ENCODE measurements around the gene GRK6. TPM values are rescaled to one million over a fixed set of nuclear protein-coding genes. Genes with fewer than 3 reads are reported as not detected.
A peak's percentile ranks its signal among the peaks of the same experiment; 100 is the strongest.
"Not testable (repeated sequence)": the region's sequence is repeated elsewhere in the genome, so short reads cannot be mapped to it uniquely, and the experiment has no call there.

The GRK6 gene
- total and polyA plus RNA-seq, 2 experiments from 2014 or later = 39.6 to 62.1 TPM

DNA sequence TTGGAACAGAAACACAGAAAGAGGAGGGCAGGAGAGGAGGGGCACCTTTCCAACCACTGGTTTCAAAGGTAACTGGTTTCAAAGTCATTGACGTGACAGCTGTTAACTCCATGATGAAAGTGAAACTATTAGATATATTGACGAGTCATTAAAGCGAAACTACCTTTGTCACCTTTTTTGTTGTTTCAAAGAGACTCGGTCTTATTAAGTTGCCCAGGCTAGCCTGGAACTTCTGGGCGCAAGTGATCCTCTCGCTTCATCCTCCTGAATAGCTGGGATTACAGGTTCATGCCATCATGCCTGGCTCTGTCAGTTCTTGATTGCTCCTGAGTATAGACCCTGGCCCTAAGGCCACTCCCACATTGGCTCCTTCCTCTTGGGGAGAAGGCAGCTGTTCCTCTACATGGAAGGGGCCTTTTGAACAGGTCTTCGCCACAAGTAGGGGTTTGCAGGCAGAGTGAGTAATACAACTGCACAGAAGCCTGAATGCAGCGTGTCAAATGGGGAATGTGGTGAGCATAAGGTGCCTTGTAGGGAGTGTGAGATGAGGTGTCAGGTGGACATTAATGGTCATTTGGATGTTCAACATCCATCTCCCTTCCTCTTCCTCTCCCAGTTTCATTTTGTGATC lies 13.8 kb upstream of the GRK6 start:
- H3K27ac ChIP-seq = no peak overlapping the region
- H3K4me3 ChIP-seq = no peak overlapping the region
- H3K27me3 ChIP-seq = peaks cover 17% of the 10 kb centered on the region
- no peaks in the 10 kb centered on the region for H3K36me3 ChIP-seq
- no peak for DNase-seq (ENCODE audit: low read depth in 1 of 2, low spot score in 1 of 2)
- TF ChIP-seq, protein P1, sequence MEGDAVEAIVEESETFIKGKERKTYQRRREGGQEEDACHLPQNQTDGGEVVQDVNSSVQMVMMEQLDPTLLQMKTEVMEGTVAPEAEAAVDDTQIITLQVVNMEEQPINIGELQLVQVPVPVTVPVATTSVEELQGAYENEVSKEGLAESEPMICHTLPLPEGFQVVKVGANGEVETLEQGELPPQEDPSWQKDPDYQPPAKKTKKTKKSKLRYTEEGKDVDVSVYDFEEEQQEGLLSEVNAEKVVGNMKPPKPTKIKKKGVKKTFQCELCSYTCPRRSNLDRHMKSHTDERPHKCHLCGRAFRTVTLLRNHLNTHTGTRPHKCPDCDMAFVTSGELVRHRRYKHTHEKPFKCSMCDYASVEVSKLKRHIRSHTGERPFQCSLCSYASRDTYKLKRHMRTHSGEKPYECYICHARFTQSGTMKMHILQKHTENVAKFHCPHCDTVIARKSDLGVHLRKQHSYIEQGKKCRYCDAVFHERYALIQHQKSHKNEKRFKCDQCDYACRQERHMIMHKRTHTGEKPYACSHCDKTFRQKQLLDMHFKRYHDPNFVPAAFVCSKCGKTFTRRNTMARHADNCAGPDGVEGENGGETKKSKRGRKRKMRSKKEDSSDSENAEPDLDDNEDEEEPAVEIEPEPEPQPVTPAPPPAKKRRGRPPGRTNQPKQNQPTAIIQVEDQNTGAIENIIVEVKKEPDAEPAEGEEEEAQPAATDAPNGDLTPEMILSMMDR (IDR thresholded peaks at IDR 0.05; ENCODE audit: low read depth, low read length) = no peak
- no peaks in the 10 kb centered on the region for H3K9me3 ChIP-seq (ENCODE audit: low read depth)
- no peaks in the 10 kb centered on the region for H3K4me1 ChIP-seq (ENCODE audit: low read depth)

- H3K9me3 ChIP-seq (ENCODE audit: low read depth) = no peaks in the 10 kb centered on the region
- no peaks in the 10 kb centered on the region for H3K36me3 ChIP-seq
- TF ChIP-seq, protein P1 (IDR thresholded peaks at IDR 0.05; ENCODE audit: low read depth, low read length) = no peak
- H3K4me1 ChIP-seq (ENCODE audit: low read depth) = no peaks in the 10 kb centered on the region
- H3K4me3 ChIP-seq = no peak overlapping the region
- no peak for DNase-seq (ENCODE audit: low read depth in 1 of 2, low spot score in 1 of 2)
- H3K27ac ChIP-seq = no peak overlapping the region
- H3K27me3 ChIP-seq = peaks cover 1% of the 10 kb centered on the region
Observed at GRCh38 chr5:177414481-177414880, 12.0 kb upstream of the GRK6 start.

DNA sequence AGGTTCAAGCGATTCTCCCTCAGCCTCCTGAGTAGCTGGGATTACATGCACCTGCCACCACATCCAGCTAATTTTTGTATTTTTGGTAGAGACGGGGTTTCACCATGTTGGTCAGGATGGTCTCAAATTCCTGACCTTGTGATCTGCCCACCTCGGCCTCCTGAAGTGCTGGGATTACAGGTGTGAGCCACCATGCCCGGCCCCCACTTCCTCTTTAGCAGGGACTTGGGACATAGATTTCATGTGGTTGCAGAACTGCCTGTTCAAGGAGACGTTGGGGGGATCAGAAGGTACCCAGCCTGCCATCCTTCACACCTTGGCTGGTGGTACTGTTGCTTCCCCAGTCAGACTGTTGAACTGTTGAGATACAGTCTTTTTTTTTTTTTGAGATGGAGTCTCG lies 9.4 kb upstream of the GRK6 start:
- not testable (repeated sequence) for H3K36me3 ChIP-seq; H3K4me1 ChIP-seq (ENCODE audit: low read depth); H3K4me3 ChIP-seq; H3K27ac ChIP-seq; H3K27me3 ChIP-seq; DNase-seq (ENCODE audit: low read depth in 1 of 2, low spot score in 1 of 2); H3K9me3 ChIP-seq (ENCODE audit: low read depth)

DNA sequence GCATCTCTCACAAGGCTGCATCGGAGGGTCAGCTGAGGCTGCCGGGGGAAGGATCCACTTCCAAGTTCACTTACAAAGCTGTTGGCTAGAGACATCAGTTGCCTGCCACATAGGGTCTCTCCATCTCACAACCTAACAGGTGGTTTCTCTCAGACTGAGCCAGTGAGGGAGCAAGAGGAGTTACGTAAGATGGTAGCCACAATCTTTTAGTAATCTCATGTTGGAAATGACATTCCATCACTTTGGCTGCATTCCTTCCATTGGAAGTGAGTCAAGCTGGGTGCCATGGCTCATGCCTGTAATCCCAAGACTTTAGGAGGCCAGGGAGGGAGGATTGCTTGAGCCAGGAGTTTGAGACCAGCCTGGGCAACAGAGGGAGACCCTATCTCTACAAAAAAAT lies 7.4 kb upstream of the GRK6 start:
- H3K4me3 ChIP-seq = no peak overlapping the region
- no peak overlapping the region for H3K27ac ChIP-seq

GRCh38 chr5:177420472-177420871 lies 6.0 kb upstream of the GRK6 start:
- not testable (repeated sequence) for H3K27ac ChIP-seq; H3K9me3 ChIP-seq (ENCODE audit: low read depth); H3K4me3 ChIP-seq; DNase-seq (ENCODE audit: low read depth in 1 of 2, low spot score in 1 of 2); H3K4me1 ChIP-seq (ENCODE audit: low read depth); H3K36me3 ChIP-seq; H3K27me3 ChIP-seq

More for the DNA sequence above, 7.4 kb upstream of the GRK6 start:
- no peaks in the 10 kb centered on the region for H3K4me1 ChIP-seq (ENCODE audit: low read depth)
- H3K36me3 ChIP-seq = no peaks in the 10 kb centered on the region
- H3K9me3 ChIP-seq (ENCODE audit: low read depth) = no peaks in the 10 kb centered on the region
- DNase-seq (ENCODE audit: low read depth in 1 of 2, low spot score in 1 of 2) = peak in 1 of 2 donors; percentile 88
- TF ChIP-seq, protein P1 (IDR thresholded peaks at IDR 0.05; ENCODE audit: low read depth, low read length) = no peak
- no peaks in the 10 kb centered on the region for H3K27me3 ChIP-seq

- Histone ChIP-seq H3K9me3 (ENCODE audit: low read depth) (no peaks in the 10 kb centered on the region), H3K27ac (no peak overlapping the region), H3K27me3 (no peaks in the 10 kb centered on the region), H3K4me1 (ENCODE audit: low read depth) (no peaks in the 10 kb centered on the region), H3K4me3 (no peak overlapping the region), H3K36me3 (no peaks in the 10 kb centered on the region)
- DNase-seq (ENCODE audit: low read depth in 1 of 2, low spot score in 1 of 2) = no peak
- TF ChIP-seq, protein P1 (IDR thresholded peaks at IDR 0.05; ENCODE audit: low read depth, low read length) = no peak
Observed at GRCh38 chr5:177421062-177421798, 5.2 kb upstream of the GRK6 start.
